HUES64 (cell line): ENCODE data around the gene ERC2.

ENCODE experiments used
- H3K27ac ChIP-seq: 2 replicates; pipeline ENCODE4 v1.7.0; 2013; ENCODE audit warnings: low read depth, low read length, inconsistent platforms
- H3K27me3 ChIP-seq: 2 replicates; pipeline ENCODE4 v1.6.1; 2013; ENCODE audit warnings: mild to moderate bottlenecking, low read length; ENCODE audit not compliant: insufficient read depth
- H3K36me3 ChIP-seq: 2 replicates; pipeline ENCODE4 v1.6.1; 2013; ENCODE audit warnings: mild to moderate bottlenecking, low read length; ENCODE audit not compliant: insufficient read depth
- H3K4me1 ChIP-seq: 2 replicates; pipeline ENCODE4 v1.6.1; 2013; ENCODE audit warnings: mild to moderate bottlenecking, low read length, moderate library complexity; ENCODE audit not compliant: insufficient read depth
- H3K4me3 ChIP-seq: 2 replicates; pipeline ENCODE4 v1.5.1; 2013; ENCODE audit warnings: mild to moderate bottlenecking, low read length, moderate library complexity
- H3K9ac ChIP-seq: 2 replicates; pipeline ENCODE4 v1.6.1; 2013; ENCODE audit warnings: mild to moderate bottlenecking, low read depth, low read length
- H3K9me3 ChIP-seq: 2 replicates; pipeline ENCODE4 v1.6.1; 2013; ENCODE audit warnings: low read depth, low read length; ENCODE audit not compliant: insufficient read depth
- WGBS: fragments of 150-250, 120-280 bp; methylation state at CpG from one replicate; pipeline ENCODE4 v1.1.7; 2013; ENCODE audit warnings: missing lambda C conversion rate; 5-methylcytosine and 5-hydroxymethylcytosine counted together

Gene ERC2

DNA sequence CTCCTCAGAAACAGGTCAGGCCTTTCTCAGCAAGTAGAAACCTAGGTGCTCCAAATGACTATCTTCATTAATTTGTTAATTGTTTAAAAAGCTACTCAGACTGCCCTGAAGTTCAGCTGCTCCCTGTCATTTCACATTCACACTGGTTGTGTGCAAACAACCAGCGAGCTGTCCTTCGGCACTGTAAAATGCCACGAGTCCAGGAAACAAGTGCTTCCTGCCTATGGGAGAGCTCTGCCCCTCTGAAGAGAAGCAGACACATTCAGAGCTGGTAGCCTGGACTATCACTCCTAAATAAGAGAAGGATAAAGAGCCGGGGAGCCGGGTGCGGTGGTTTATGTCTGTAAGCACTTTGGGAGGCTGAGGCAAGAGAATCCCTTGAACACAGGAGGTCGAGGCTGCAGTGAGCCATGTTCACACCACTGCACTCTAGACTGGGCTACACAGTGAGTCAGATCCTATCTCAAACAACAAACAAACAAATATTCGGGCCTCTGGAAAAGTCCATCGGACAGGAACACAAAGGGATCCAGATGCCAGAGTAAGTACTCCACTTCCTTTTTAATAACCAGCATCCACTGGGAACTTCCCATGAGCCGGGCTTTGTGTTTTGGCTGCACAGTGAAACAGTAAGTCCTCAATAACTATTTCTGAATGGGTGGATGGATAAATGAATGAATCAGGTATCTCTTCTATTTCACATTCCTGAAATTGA lies 866.7 kb downstream of the ERC2 start:
- no peaks in the 10 kb centered on the region for H3K27me3 ChIP-seq
- peaks cover 6% of the 10 kb centered on the region; the same call in 1 of the 2 replicates for H3K4me1 ChIP-seq
- 89% methylated on average over 10 of the region's 10 CpGs for WGBS
- no peak overlapping the region for H3K4me3 ChIP-seq
- no peaks in the 10 kb centered on the region for H3K9me3 ChIP-seq
- no peak overlapping the region for H3K27ac ChIP-seq
- H3K9ac ChIP-seq, result no peak overlapping the region
- no peaks in the 10 kb centered on the region for H3K36me3 ChIP-seq

DNA sequence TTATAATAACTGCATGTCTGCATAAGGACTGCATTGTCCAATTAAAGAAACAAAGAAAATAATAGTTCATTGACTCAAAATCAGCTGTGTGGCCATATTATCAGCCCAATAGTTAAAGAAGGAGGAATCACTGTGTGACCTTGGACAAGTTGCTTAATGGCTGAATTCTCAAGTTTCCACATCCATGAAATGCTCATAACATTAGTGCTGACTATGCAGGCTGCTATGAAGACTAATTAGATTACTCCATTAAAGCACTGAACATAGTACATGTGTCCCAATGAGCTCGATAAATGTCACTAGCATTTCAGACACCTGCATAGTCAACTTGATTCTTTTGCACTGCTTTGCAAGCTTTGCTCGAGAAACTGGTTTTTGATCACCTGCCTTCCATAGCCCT lies 870.0 kb downstream of the ERC2 start:
- H3K9ac ChIP-seq, result no peak overlapping the region

DNA sequence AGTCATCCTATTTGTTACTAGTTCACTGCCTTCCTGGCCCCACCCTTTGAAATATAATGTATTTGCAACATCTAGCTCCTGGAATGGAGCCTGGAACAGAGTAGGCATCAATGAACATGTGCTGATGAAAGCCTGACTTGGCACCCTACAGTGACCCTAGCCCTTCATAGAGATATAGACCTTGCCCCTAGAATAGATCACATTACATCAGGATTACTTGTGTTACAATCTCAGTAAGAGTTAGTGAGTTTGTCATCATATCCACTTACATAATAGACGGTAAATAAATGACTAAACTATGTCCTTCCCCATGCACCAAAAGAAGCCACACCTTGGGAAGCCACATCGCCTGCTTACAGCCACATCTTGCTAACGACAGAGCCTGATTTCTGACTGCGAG lies 870.6 kb downstream of the ERC2 start:
- H3K36me3 ChIP-seq, result no peaks in the 10 kb centered on the region
- H3K4me1 ChIP-seq, result peaks cover 5% of the 10 kb centered on the region; the same call in 1 of the 2 replicates
- WGBS, result 91% methylated on average over 4 of the region's 4 CpGs
- H3K27ac ChIP-seq, result no peak overlapping the region
- H3K27me3 ChIP-seq, result no peaks in the 10 kb centered on the region
- no peak overlapping the region for H3K4me3 ChIP-seq
- no peaks in the 10 kb centered on the region for H3K9me3 ChIP-seq
- no peak overlapping the region for H3K9ac ChIP-seq

More for the DNA sequence above, 870.0 kb downstream of the ERC2 start:
- no peaks in the 10 kb centered on the region; the same call in 1 of the 2 replicates for H3K4me1 ChIP-seq
- H3K36me3 ChIP-seq, result no peaks in the 10 kb centered on the region
- H3K27ac ChIP-seq, result no peak overlapping the region
- 96% methylated on average over 2 of the region's 2 CpGs for WGBS
- H3K27me3 ChIP-seq, result no peaks in the 10 kb centered on the region
- H3K9me3 ChIP-seq, result no peaks in the 10 kb centered on the region
- no peak overlapping the region for H3K4me3 ChIP-seq

DNA sequence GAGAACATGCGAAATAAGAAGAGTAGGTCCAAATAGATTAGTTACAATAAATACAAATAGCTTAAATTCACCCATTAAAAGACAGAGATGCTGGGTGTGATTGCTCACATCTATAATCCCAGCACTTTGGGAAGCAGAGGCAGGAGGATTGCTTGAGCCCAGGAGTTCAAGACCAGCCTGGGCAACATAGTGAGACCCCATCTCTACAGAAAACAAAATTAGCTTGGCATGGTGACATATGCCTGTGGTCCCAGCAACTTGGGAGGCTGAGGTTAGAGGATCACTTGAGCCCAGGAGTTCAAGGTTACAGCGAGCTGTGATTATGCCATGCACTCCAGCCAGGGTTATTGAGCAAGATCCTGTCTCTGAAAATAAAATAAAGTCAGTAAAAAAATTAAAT lies 872.1 kb downstream of the ERC2 start:
- H3K9me3 ChIP-seq, result no peaks in the 10 kb centered on the region
- 97% methylated on average over 1 of the region's 2 CpGs for WGBS
- no peak overlapping the region for H3K27ac ChIP-seq
- no peaks in the 10 kb centered on the region for H3K36me3 ChIP-seq
- H3K4me1 ChIP-seq, result peaks cover 12% of the 10 kb centered on the region
- no peaks in the 10 kb centered on the region for H3K27me3 ChIP-seq
- H3K4me3 ChIP-seq, result no peak overlapping the region
- H3K9ac ChIP-seq, result no peak overlapping the region

DNA sequence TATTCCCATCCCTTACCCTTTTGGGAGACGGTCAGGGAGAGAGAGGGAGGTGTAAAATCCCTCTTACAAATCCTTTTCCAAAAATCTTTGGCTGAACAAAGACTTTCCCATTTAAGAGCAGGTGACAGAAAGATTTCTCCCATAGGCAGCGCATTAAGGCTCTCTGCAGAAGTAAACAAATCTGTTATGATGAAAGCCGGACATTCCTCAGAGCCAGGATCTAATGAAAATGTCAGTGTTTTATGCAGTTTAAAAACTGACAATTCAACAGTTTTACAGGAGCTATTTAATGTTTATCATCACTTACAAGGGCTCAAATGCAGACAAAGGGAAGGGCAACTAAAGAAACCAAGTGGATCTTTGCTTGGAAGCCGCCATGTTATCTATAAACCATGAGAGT lies 872.8 kb downstream of the ERC2 start:
- Histone ChIP-seq H3K27ac (no peak overlapping the region), H3K9ac (no peak overlapping the region), H3K36me3 (no peaks in the 10 kb centered on the region), H3K4me1 (peaks cover 13% of the 10 kb centered on the region), H3K4me3 (no peak overlapping the region), H3K9me3 (no peaks in the 10 kb centered on the region), H3K27me3 (no peaks in the 10 kb centered on the region)
- WGBS, result 92% methylated on average over 3 of the region's 4 CpGs

DNA sequence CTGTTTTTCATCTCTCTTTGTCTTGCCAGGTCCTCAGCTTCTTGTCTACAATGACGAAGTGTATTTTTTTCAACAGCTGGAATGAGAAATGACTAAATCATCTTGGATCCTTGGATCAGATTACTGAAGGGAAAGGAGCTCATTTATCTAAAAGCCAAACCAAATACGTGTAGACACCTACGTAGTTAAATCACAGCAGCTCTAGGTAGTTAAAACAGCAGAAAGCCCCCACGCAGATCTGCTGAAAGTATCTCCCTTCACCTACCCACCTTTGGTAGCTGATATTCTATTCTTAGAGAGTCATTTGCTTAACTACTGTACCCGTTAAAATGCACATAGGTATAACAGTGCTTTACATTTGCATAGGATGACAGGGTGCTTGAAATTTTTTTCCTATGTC lies 875.7 kb downstream of the ERC2 start:
- no peak overlapping the region for H3K4me3 ChIP-seq
- no peaks in the 10 kb centered on the region for H3K27me3 ChIP-seq
- WGBS, result 65% methylated on average over 5 of the region's 5 CpGs
- no peaks in the 10 kb centered on the region for H3K36me3 ChIP-seq
- H3K4me1 ChIP-seq, result peaks cover 28% of the 10 kb centered on the region
- H3K27ac ChIP-seq, result peak overlapping the region; percentile 18; the same call in 1 of the 2 replicates
- no peak overlapping the region for H3K9ac ChIP-seq
- no peaks in the 10 kb centered on the region for H3K9me3 ChIP-seq

DNA sequence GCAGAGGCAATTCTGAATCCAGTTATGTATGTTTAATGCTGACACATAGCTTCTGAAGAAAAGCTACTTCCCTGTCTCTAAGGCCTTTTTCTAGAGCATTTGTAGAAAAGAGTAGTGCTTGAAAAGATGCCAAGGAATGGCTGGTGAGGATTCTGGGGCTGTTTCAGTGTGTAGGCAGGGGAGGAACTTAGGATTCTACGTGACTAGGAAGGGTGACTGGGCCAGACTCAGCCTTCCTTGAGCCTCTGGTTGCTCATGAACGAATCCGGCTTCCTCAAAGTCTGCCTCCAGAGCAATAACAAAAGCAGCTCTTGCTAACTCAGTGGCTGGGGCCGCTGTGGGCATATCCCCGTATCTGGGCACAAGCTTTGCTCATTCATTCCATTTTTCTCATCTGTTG lies 876.4 kb downstream of the ERC2 start:
- Histone ChIP-seq H3K4me3 (no peak overlapping the region), H3K27ac (no peak overlapping the region), H3K27me3 (no peaks in the 10 kb centered on the region), H3K36me3 (no peaks in the 10 kb centered on the region), H3K9ac (no peak overlapping the region), H3K4me1 (peaks cover 28% of the 10 kb centered on the region), H3K9me3 (no peaks in the 10 kb centered on the region)
- WGBS, result 86% methylated on average over 5 of the region's 5 CpGs

DNA sequence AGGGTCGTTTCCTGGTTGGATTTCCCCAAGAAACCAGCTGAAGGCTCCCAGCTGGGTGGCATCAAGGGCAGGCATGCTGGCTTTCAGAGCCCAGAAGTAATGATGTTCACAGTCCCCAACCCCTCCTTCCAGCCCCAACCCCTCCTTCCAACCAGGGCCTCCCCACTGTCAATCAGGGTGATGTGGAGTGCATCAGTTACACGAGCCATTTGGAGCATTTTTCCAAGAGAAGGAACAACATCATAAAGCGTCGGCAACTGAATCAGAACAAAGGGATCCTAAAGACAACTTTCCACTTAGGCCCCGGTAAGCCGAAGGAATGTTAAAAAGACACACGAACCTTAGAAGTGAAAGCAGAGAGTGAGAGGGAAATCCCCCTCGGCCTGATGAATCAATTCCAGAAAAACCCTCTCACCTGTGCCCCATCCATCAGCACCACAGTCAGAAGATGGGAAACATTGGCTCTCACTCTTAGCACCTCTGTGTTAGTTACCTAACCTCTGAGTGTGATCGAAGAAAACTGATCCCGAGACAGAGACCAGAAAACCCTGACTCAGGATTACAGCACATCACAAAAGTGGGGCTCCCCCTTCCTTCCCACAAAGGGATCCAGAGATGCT lies 880.0 kb downstream of the ERC2 start:
- Histone ChIP-seq H3K36me3 (no peaks in the 10 kb centered on the region), H3K9me3 (no peaks in the 10 kb centered on the region), H3K27me3 (no peaks in the 10 kb centered on the region), H3K4me3 (no peak overlapping the region), H3K9ac (no peak overlapping the region), H3K4me1 (peaks cover 34% of the 10 kb centered on the region), H3K27ac (no peak overlapping the region)
- WGBS, result 74% methylated on average over 10 of the region's 10 CpGs

DNA sequence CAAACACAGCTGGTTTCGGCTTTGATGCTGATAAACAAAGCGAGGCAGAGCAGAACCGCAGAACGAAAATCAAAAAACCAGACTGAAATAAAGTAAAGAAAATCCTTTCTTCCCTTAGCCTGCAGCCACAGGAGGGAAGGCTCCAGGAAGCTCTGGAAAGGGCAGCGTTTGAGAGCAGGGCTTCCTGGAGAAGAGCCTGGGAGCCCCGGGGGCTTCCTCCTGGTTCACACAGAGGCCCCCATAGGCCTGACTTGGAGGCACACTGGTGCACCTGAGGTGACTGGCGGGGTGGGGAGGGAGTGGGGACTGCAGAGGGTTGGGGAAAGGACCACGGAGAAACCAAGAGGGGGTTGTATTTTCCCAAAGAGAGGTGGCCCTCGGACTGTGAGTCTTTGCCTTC lies 882.4 kb downstream of the ERC2 start:
- no peaks in the 10 kb centered on the region for H3K27me3 ChIP-seq
- 52% methylated on average over 9 of the region's 9 CpGs for WGBS

DNA sequence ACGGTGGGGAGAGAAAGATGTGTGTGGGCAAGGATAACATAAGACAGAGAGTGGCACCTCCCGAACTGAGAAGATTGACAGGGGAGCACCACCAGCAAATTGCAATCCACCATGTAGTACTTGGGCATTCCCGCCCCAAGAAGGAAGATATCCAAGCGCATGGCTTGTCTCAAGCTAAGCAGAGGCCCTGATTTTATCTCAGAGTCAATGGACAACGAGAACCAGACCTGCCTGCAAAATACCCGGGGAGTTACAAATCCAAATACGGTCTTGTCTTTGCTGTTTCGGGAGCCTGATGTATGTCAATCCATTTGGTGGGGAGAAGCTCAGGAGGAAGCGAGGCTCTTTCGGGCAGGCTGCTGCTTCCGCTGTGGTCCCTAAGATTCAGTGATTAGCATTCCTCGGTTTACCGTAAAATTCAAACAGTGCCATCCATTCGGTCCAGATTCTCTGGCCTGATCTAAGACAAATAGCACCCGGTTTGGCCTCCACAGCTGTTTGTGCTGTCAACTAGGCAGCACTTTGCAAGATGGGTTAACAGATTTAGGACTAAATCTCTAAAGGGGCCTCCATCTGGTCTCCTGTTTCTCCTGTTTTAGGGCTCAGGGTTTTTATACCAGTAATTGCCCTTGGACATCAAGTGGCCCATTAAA lies 883.4 kb downstream of the ERC2 start:
- Histone ChIP-seq H3K9ac (no peak overlapping the region), H3K4me3 (no peak overlapping the region), H3K4me1 (peaks cover 15% of the 10 kb centered on the region), H3K36me3 (no peaks in the 10 kb centered on the region), H3K27me3 (no peaks in the 10 kb centered on the region), H3K9me3 (no peaks in the 10 kb centered on the region), H3K27ac (no peak overlapping the region)
- WGBS, result 88% methylated on average over 15 of the region's 15 CpGs

More for the DNA sequence above, 882.4 kb downstream of the ERC2 start:
- Histone ChIP-seq H3K9me3 (no peaks in the 10 kb centered on the region), H3K9ac (no peak overlapping the region), H3K36me3 (no peaks in the 10 kb centered on the region), H3K4me1 (peaks cover 22% of the 10 kb centered on the region), H3K4me3 (no peak overlapping the region), H3K27ac (no peak overlapping the region)

DNA sequence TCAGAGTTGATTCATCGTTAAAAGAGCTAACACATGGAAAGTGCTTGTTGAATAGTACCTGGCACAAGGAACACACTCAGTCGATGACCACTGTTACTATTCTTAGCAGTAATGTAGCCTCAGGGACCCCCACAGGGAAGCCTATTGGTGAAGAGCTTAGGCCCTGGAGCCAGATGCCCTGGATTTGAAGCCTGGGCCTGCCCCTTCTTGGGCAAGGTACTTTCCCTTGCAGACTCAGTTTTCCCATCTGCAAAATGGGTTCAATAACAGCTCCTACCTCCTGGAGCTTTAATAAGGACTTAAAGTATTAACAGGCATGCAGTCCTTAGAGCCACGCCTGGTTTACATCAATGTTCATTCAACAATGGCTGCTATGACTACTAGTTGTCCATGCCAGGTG lies 884.2 kb downstream of the ERC2 start:
- H3K9me3 ChIP-seq, result no peaks in the 10 kb centered on the region

More for the DNA sequence above, 884.2 kb downstream of the ERC2 start:
- Histone ChIP-seq H3K9ac (no peak overlapping the region), H3K4me3 (no peak overlapping the region), H3K4me1 (peaks cover 10% of the 10 kb centered on the region), H3K36me3 (no peaks in the 10 kb centered on the region), H3K27me3 (no peaks in the 10 kb centered on the region), H3K27ac (no peak overlapping the region)
- 95% methylated on average over 3 of the region's 3 CpGs for WGBS
